HG03460 (cell line): ENCODE results near the gene ABCA13.

ENCODE experiments used
- ATAC-seq: cut with Tn5 transposase; IDR thresholded peaks from one replicate; pipeline ENCODE4 v1.9.1; 2021; ENCODE audit not compliant: unreplicated experiment

ABCA13 gene

DNA sequence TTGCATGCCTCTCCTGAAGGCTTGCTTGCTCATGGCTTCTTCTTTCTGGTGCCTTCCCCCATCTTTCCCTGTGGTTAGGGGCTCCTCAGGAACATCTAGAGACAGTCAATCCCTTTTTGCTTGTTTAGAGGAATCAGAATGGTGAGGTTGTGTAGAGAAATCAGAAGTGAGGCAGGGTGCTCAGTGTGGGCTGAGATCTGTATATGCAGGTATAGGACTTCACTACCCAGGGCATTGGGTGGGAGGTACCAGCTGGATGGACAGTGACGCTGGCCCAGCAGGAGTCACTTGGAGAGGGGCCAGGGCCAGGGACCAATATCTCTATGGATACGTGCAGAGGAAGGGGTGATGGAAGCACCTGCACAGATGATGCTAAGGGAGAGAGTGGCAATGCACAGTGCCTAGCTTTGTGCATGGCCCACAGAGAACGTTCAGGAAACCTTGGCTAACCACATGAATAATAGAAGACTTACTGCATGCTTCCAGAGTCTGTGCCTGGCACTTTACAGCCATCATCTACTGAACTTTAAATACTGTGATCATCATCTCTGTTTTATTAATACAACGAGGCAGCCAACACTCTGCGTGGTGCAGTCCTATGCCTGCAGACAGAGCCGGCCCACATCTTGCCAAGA, 255.2 kb downstream of the ABCA13 start:
- ATAC-seq = no peak

DNA sequence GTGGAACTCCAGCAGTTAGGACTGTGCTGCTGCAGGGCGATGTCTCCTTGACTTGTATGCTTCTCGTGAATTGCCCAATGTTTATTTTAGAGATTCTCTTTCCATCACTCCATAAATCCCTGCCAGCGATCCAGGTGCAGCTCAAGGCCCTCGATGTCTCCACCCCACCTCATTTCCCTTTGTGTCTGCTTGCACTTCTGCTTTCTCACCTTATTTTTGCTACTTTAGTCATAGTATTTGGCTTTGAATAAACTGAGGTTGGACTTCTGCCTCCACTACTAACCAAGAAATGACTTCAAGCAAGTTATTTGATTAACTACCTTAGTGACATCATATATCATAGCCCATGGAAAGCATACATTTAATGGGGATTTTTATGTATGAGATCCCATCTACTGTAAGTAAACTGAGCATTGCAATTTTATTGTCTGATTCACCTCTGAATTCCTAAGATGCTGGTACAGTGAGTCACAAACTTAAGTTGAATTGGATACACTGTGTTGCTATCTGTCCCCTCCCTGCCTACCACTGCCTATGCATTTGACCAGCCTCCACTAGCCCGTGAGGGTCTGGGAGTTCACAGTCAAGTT, 255.8 kb downstream of the ABCA13 start:
- ATAC-seq = no peak

DNA sequence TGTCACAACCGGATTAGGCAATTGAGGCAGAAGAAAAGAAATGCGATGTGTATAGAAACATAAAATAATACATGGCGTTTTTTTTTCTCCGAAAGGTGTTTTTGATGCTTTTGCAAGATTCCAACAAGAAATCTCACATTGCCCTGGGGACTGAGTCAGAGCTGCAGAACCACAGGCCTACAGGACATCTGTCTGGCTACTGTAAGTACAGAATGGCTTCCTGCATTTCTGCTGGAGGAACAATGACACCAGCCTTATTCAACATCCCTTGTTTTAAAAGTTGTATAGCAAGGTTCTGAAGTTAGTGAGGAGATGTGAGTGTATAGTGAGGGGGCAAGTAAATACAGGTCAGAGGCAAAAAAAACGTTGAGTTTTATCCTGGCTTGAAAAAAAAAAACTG, 256.4 kb downstream of the ABCA13 start:
- no peak for ATAC-seq

DNA sequence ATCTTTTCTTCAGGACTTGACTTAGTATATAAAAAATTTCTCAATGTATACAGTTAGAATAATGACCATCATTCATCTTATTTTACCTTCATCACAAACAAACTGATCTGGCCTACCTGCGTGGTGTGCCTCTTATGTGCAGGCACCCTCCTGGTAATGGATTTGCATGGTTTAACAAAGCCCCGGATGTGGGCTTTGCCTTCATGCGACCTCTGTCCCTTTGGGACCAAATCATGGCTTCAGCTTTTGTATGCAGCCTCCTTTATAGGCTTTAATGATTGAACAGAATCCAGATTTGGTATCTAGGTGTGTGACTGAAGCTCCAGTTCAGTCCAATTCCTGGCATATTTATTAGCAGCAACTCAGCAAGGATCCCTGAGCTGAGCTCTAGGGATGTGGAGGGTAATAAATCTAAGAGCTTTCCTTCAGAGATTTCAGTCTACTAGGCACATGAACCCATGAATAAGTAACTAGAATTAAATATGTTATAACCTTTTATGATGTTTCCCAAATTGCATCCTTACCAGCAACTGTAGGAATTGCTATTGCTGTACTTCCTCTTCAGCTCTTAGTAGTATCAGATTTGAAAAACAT, 256.9 kb downstream of the ABCA13 start:
- no peak for ATAC-seq

DNA sequence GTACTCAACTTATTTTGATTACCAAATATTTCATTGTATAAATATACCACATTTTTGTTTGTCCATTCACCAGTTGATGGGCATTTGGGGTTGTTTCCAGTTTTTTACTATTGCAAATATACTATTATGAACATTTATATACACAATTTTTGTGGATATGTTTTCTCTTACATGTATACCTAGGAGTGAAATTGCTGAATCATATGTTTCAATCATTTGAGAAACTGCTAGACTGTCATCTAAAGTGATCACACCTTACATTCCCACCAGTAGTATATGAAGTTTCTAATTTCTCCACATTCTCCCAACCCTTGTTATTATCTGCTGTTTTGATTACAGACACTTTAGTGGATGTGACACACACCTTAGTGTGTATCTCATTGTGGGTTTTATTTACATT, 257.9 kb downstream of the ABCA13 start:
- no peak for ATAC-seq

DNA sequence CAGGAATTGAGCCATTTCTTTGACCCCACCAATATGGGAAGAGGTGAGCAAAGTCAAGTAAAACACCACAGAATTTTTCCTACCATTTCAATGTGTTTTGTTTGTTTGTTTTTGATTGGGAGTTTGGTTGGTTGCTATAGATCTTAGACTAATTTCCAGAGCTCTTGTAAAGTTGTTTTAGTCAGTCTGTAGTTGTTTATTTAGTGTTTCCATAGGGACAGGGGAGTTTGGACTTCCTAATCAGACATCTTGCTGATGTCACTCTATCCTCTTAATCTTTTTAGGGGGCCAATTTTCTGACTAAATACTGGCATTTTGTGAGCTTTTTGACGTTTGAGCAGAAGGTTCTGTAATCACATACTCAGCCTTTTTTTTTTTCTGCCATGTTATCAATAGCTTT, 266.9 kb downstream of the ABCA13 start:
- ATAC-seq = no peak

DNA sequence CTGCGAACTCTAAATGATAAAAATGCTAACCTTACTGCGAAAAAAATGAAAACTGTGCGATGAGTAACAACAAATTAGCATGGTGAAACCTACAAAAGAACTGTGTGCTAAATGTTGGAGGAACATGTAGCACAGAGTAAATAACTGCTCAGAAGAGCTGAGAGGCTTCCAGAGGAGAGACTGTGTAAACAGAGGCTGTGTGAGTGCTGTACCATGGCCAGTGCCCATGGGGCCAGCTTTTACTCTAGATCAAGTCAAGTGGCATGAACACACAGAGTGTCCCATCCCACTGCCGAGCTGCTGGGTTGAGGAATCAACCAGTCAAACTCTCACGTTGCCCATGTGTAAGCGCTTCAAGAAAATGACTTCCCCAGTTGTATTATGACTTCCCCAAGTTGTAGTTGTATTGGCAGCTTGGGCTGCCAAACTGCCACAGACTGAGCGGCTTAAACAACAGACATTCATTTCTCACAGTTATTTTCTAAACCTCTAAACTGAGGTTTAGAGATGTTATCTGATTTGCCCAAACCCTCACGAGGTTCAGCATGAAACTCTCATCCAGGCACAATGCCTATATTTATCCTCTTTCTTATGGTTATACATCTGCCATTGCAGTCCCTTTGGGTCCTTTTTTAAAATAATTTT, 270.7 kb downstream of the ABCA13 start:
- no peak for ATAC-seq

DNA sequence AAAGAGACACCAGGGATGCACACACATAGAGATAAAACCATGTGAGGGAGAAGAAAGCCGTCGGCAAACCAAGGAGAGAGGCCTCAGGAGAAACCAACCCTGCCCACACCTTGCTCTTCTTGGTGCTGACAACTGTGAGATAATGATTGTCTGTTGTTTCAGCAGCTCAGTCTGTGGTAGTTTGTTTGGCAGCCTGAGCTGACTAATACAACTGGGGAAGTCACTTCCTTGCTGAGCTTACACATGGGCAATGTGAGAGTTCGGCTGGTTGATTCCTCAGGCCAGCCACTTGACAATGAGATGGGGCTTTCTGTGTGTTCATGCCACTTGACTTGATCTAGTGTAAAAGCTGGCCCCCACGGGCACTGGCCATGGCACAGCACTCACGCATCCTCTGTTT, 271.8 kb downstream of the ABCA13 start:
- no peak for ATAC-seq

DNA sequence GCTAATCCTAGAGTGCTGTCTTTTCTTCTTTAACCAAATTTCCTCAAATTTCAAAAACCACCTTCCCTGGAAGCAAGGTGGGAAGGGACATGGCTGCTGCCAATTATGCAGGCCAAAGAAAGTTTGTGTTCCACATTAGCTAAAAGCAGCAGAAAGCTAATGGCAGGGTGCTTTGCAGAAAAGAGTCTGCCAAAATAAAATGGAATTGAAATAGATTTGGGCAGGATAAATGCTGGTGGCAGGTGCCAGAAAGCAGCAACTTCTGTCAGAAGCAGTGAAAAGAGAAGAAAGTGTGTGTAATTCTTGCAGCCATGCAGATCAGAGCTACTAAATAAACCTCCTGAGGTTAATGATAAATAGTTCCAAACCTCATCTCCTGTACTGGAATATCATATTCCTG, 275.5 kb downstream of the ABCA13 start:
- no peak for ATAC-seq

DNA sequence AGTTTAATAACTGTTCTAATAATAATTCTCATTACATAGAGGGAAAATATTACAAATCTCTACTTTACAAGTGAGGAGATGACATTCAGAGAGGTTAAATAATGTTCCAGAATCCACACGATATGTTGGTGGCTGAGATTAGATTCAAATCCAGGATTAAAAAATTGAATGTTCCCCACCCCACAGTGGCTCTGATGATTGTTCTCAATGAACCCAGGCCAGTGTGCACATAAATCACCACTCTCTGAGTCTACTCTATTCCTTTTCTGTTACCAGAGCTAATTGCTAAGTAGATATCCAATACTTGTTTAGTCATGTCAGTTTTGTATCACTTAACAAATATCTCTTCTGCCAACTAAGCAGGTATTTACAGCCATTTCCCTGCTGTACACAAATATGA, 281.0 kb downstream of the ABCA13 start:
- ATAC-seq = no peak

DNA sequence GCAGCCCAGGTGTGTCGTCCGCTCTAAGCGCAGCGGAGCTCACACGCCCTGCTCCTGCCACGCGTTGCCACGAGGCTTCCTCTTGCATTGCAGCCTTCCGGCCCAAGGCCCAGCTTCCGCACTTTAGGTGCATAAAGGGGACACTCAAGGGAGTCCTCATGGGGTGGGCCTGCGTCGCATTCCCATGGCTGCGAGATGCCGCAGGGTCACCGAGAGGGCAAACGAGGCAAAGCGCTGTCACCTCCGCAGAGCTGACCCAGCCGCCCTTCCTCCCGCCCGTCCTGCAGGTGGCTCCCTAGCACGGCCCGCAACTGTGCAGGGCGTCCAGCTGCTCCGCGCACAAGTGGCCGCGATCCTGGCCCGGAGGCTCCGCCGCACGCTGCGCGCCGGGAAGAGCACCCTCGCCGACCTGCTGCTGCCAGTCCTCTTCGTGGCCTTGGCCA, 283.5 kb downstream of the ABCA13 start:
- ATAC-seq = no peak

DNA sequence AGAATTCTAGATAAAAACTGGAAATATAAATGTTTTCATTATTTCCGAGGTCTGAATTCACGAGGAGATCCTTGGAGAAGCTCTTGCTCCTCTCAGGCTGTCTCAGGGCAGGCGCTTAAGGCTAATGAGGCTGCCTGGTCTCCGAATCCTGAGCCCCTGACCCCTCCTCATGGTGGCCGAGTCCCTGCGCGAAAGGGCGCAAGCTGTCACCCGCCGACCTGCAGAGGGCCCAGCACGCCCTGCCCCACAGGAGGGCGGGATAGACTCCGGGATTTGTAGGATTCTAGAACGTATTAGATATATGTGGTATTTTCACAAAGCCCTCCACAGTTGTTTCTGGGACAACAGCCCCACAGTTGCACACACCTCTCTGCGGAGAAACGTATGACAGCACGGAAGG, 284.1 kb downstream of the ABCA13 start:
- no peak for ATAC-seq

DNA sequence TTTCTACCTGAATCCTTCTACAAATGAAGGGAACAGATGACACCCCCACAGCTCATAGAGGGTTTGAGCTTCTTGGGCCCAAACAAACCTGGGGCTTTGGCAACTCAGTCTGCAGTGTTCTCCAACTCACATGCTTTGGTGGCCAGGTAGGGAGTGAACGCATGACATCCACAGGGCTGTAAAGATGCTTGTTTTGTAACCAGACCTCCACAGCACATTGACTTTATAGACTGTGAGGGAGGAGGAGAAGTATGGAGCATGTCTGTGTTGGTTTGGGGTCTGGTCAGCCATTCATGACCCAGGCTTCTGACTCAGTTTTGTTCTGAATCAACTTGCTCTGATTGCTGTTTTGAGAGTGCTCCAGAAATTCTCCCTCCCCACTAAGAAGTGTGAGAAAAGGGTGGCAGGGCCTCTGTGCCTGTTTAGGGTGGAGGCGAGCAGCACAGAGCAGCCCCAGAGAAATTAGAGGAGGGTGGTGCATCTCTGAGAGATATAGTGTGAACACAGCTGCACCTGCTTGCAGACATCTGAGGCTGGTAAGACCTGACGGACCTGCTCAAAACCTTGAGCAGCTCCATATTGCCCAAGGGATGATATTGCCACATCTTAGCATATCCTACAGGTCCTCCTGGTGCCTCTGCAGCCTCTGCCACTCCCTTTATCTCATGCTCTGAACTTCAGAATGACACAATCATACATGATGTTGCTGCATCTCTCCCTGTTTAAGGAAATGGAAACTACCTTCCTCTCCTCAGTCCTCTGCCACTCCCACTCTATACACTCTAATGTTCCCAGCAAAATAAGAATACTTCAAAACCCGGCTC, 287.7 kb downstream of the ABCA13 start:
- ATAC-seq = no peak

DNA sequence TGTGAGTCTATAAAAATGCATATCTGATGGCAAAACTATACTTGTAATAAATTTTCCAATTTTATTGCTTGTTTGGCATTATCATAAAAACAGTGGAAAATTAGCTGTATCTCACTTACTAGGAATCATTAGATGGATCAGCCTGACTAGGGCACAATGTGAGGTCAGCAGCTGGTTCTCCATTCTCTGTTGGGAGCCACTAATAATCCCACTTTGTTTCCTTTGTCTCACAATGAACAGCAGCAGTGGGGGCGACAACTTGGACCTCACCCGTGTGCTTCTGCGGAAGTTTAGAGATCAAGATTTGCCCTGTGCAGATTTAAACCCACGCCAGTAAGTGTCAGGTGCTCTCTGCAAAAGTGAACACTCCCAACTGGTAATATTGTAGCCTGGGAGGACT, 295.5 kb downstream of the ABCA13 start:
- no peak for ATAC-seq

DNA sequence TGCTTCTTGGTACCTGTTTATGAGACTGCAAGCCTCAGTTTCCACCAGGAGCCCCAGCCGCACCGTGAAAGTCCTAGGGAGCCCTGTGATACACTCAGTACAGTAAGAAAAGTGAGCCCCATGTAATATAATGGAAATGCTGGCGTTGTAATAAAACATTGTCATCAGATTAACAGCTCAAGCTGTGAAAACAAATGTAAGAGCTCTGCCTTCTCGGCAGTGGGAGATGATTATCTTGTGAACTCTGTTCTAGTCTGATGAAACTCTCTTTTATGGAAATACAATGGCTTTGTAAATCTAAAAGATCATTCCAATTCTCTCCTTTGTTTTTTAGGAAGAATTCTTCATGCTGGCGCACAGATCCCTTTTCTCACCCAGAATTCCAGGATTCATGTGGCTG, 299.9 kb downstream of the ABCA13 start:
- no peak for ATAC-seq

DNA sequence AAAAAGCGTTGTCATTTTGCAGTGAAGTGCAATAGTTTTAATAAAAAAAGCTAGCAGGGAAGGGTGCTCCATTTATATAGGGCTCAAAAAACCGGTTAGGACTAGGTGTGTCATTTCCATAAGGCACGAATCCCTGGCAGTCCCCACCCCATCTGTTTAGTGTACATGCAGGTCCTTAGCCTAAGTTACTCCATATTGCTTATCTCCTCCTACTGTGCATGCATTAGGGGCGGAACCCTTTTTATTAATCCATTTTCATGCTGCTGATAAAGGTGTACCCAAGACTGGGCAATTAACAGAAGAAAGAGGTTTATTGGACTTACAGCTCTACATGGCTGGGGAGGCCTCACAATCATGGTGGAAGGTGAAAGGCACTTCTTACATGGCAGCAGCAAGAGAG, 301.4 kb downstream of the ABCA13 start:
- no peak for ATAC-seq

DNA sequence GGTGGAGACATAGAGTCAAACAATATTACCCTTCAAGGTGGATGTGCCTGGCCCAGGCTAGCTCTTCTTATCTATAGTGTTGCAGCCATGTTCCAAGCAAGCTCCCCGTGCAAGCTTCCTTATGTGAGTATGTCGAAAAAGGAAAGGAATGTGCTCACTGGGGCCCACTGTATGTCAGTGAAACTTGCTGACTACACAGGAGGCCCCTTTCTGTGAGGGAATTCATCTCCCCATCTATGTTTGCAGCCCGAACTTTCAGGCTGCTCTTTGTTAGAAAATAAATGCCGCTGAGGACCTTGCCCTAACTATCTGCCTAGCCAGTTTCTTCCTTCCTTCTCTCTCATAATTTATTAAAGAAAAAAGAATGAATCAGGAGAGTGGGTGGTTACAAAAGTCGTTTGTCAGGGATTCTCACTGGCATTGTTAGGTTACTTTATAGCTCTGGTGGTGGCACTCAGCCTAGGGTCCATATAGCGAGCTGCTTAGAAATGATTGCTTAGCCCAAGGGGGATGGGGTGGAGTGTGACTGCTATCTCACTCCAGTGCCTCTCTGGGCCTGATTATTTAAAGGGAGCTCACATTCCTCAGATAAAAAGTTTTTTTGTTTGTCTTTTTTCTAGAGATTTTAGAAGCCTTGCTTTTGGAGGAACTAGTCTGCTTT, 302.1 kb downstream of the ABCA13 start:
- ATAC-seq = no peak

DNA sequence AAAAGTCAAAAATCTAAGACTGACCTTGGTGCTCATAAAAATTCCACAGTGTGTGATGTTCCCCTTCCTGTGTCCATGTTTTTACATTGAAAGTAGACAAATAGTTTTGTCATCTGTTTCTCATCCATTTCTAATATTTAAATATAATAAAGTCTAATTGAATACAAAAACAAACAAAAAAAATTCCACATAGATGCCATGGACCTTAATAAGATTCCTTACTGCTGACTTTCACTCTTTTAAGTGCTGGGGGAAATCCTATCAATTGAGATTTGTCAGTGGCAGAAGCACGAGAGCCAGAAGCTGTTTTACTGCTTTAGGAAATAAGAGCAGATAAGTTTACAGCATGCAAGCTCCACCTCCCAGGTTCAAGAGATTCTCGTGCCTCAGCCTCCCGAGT, 310.0 kb downstream of the ABCA13 start:
- ATAC-seq = no peak

DNA sequence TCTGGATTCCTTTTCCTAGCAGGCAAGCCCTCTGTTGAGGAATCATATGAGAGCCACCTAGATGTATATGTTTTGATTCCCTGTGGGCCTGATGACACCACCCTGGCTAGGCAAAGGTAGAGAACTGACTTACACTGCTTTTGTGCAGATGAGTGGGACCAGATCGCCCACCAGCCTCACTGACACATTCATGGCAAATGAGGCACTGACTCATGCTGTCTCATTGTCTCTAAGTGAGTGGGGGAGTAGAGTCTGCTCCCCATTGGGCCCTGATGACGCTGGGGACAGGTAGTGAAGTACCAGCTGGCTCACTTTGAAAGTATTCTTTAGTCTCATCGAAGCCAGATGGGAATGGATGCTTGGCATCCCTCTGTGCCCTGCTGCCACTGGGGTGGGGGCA, 326.3 kb downstream of the ABCA13 start:
- no peak for ATAC-seq

DNA sequence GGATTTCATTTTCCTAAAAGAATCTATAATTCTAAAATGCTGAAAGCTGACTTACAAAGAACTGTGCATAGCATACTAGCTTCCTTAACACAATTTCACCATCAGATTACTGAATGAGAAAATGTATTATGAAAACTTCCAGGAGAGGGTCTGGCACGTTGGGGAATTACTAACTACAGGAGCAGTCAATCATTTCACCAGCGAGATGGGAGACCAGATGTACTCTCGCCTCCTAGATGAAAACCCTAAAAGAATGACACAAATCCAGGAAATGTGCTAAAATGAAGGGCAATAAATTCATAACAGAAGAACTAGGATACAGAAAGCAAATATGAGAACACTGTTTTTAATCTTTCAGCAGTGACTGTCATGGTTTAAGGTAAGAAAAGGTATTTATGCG, 330.8 kb downstream of the ABCA13 start:
- ATAC-seq = no peak

DNA sequence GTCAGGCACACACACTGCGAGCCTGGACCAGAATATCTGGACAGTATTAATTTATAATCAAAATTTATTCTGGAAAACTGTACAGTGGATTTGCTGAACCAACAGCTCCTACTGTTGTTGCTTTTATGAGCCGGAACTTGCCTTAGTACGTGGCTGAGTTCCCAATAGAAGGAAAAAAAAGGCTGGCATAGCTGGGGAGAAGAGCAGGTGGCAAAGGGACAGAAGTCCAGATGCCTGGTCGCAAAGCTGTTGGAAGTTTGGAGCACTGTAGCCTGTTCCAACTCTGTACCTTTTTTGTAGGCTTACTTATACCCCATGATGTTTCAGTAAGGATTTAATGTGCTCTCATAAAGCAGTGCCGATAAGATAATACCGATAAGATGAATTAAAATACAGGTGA, 333.8 kb downstream of the ABCA13 start:
- no peak for ATAC-seq
